Thoracic aorta (tissue), 2 donors: Measurements from ENCODE around the gene EHMT1. TPM values are rescaled to one million over a fixed set of nuclear protein-coding genes. Genes with fewer than 3 reads are reported as not detected.

Experiments used
- ATAC-seq: fragments of 150-250 bp; one replicate; pipeline ENCODE4 v1.8.0; 2017; ENCODE audit warnings: low read depth; ENCODE audit not compliant: insufficient number of reproducible peaks, low FRiP score
- DNase-seq: peaks from one replicate; pipeline ENCODE4 v3.0.0-alpha.2; 2020; ENCODE audit warnings: low spot score
- H3K27ac ChIP-seq, 2 donors: fragments of 200-600 bp; sonication (generic); 1 replicate in 1 of 2; 2 replicates in 1 of 2; pipeline ENCODE4 v1.5.1; 2016; ENCODE audit warnings: mild to moderate bottlenecking in 2 of 2, moderate library complexity in 2 of 2
- H3K27me3 ChIP-seq: fragments of 200-600 bp; sonication (generic); replicated peaks from 2 replicates; pipeline ENCODE4 v1.6.0; 2016; ENCODE audit warnings: mild to moderate bottlenecking; ENCODE audit not compliant: insufficient read depth
- H3K36me3 ChIP-seq: fragments of 200-600 bp; sonication (generic); one replicate; pipeline ENCODE4 v1.5.1; 2016
- H3K4me1 ChIP-seq, 2 donors: fragments of 200-600 bp; sonication (generic); 1 replicate in 1 of 2; 2 replicates in 1 of 2; pipeline versions ENCODE4 v1.5.1 to v1.6.0; 2016; ENCODE audit warnings: low read depth in 2 of 2, mild to moderate bottlenecking in 1 of 2; ENCODE audit not compliant: control insufficient read depth in 1 of 2
- H3K4me3 ChIP-seq: fragments of 200-600 bp; sonication (generic); 2 replicates; pipeline ENCODE4 v1.5.1; 2016; ENCODE audit warnings: mild to moderate bottlenecking
- H3K9me3 ChIP-seq: fragments of 200-600 bp; sonication (generic); 2 replicates; pipeline ENCODE4 v1.5.1; 2016
- CTCF ChIP-seq: fragments of 200-600 bp; sonication (generic); IDR thresholded peaks from one replicate; pipeline ENCODE4 v1.5.1; 2019; ENCODE audit warnings: antibody characterized with exemption
- total RNA-seq, 2 donors: library from RNA; depleted of rRNA; stranded (reverse); fragments of >200 nt; gene quantifications; one replicate each; pipeline versions ENCODE4 v1.1.0 to v1.2.3, GENCODE V29; 2016

EHMT1 gene
- total RNA-seq, 2 donors from 2014 or later: 67.6 to 150 TPM

- no peaks in the 10 kb centered on the region for H3K9me3 ChIP-seq
- H3K27me3 ChIP-seq: no peaks in the 10 kb centered on the region
- peaks cover 3% of the 10 kb centered on the region for H3K36me3 ChIP-seq
- no peak overlapping the region for H3K4me3 ChIP-seq
- no peak overlapping the region for H3K27ac ChIP-seq
- H3K4me1 ChIP-seq: peaks cover 0 to 6% of the 10 kb centered on the region in 2 donors
- ATAC-seq: no peak
- no peak for DNase-seq
- no peak for TF ChIP-seq CTCF
Observed at GRCh38 chr9:137643921-137644320, 25.1 kb downstream of the EHMT1 start.

- Histone ChIP-seq H3K9me3 (no peaks in the 10 kb centered on the region), H3K27me3 (no peaks in the 10 kb centered on the region), H3K4me3 (no peak overlapping the region), H3K36me3 (peaks cover 3% of the 10 kb centered on the region), H3K27ac (no peak overlapping the region), H3K4me1 (peaks cover 0 to 7% of the 10 kb centered on the region in 2 donors)
- no peak for DNase-seq
- no peak for TF ChIP-seq CTCF
- ATAC-seq: no peak
Observed at GRCh38 chr9:137645211-137645610, 26.4 kb downstream of the EHMT1 start.

- Histone ChIP-seq H3K27ac (no peak overlapping the region), H3K9me3 (no peaks in the 10 kb centered on the region), H3K27me3 (no peaks in the 10 kb centered on the region), H3K36me3 (peaks cover 3% of the 10 kb centered on the region), H3K4me1 (peaks cover 0 to 7% of the 10 kb centered on the region in 2 donors), H3K4me3 (no peak overlapping the region)
- ATAC-seq: no peak
- TF ChIP-seq CTCF: no peak
- no peak for DNase-seq
Observed at GRCh38 chr9:137646341-137646740, 27.5 kb downstream of the EHMT1 start.

- DNase-seq (no peak), ATAC-seq (no peak)
- TF ChIP-seq CTCF: no peak
- H3K4me1 ChIP-seq: peaks cover 0 to 7% of the 10 kb centered on the region in 2 donors
- peak overlapping the region; percentile 32 for H3K4me3 ChIP-seq
- no peak overlapping the region for H3K27ac ChIP-seq
- H3K27me3 ChIP-seq: no peaks in the 10 kb centered on the region
- H3K9me3 ChIP-seq: no peaks in the 10 kb centered on the region
- H3K36me3 ChIP-seq: peaks cover 7% of the 10 kb centered on the region
Observed at GRCh38 chr9:137647096-137647714, 28.4 kb downstream of the EHMT1 start.

GRCh38 chr9:137648396-137648795 is 29.6 kb downstream of the EHMT1 start:
- H3K27me3 ChIP-seq: no peaks in the 10 kb centered on the region
- no peak for DNase-seq
- H3K27ac ChIP-seq: no peak overlapping the region
- ATAC-seq: no peak
- no peak overlapping the region for H3K4me3 ChIP-seq
- no peak for TF ChIP-seq CTCF
- no peaks in the 10 kb centered on the region for H3K9me3 ChIP-seq
- H3K36me3 ChIP-seq: peaks cover 7% of the 10 kb centered on the region
- peaks cover 0 to 7% of the 10 kb centered on the region in 2 donors for H3K4me1 ChIP-seq
